Trophoblast cell (in vitro differentiated cells and primary cell): ENCODE results near the gene ILF3.

ENCODE experiments used
- DNase-seq, 2 donors: peaks; one replicate each; pipeline ENCODE4 v3.0.0-alpha.2; 2016
- H2AFZ ChIP-seq: 2 replicates; pipeline ENCODE4 v1.6.1; 2013; ENCODE audit warnings: low read length, moderate library complexity, mild to moderate bottlenecking; ENCODE audit not compliant: insufficient read depth, poor library complexity
- H2AK5ac ChIP-seq: 2 replicates; pipeline ENCODE4 v1.6.1; 2013; ENCODE audit warnings: mild to moderate bottlenecking, low read length
- H2BK120ac ChIP-seq: 2 replicates; pipeline ENCODE4 v1.6.1; 2013; ENCODE audit warnings: low read length, mild to moderate bottlenecking, moderate library complexity; ENCODE audit not compliant: insufficient read depth, poor library complexity
- H2BK12ac ChIP-seq: 2 replicates; pipeline ENCODE4 v1.6.1; 2013; ENCODE audit warnings: mild to moderate bottlenecking, low read length, moderate library complexity
- H2BK5ac ChIP-seq: 2 replicates; pipeline ENCODE4 v1.6.1; 2013; ENCODE audit warnings: low read length, low read depth, moderate library complexity, mild to moderate bottlenecking; ENCODE audit not compliant: poor library complexity
- H3K14ac ChIP-seq: 2 replicates; pipeline ENCODE4 v1.6.1; 2013; ENCODE audit warnings: mild to moderate bottlenecking, low read length
- H3K18ac ChIP-seq: 2 replicates; pipeline ENCODE4 v1.6.1; 2013; ENCODE audit warnings: mild to moderate bottlenecking, low read length
- H3K23ac ChIP-seq: 2 replicates; pipeline ENCODE4 v1.6.1; 2013; ENCODE audit warnings: low read length
- H3K27ac ChIP-seq: 2 replicates; pipeline ENCODE4 v1.5.1; 2013; ENCODE audit warnings: low read depth, mild to moderate bottlenecking, inconsistent platforms, low read length, moderate library complexity
- H3K27me3 ChIP-seq: 2 replicates; pipeline ENCODE4 v1.6.1; 2013; ENCODE audit warnings: inconsistent platforms, mild to moderate bottlenecking, low read length, moderate library complexity; ENCODE audit not compliant: insufficient read depth
- H3K36me3 ChIP-seq, 2 experiments: 1 replicate in 1 of 2; 2 replicates in 1 of 2; pipeline ENCODE4 v1.6.1; 2013; ENCODE audit warnings: low read length in 2 of 2, mild to moderate bottlenecking in 2 of 2, moderate library complexity in 1 of 2; ENCODE audit not compliant: insufficient read depth in 2 of 2, control insufficient read depth in 1 of 2
- H3K4ac ChIP-seq: 2 replicates; pipeline ENCODE4 v1.6.1; 2013; ENCODE audit warnings: low read depth, mild to moderate bottlenecking, low read length, moderate library complexity
- H3K4me1 ChIP-seq, 2 experiments: 1 replicate in 1 of 2; 2 replicates in 1 of 2; pipeline ENCODE4 v1.6.1; 2013; ENCODE audit warnings: low read length in 2 of 2, mild to moderate bottlenecking in 2 of 2, moderate library complexity in 1 of 2; ENCODE audit not compliant: insufficient read depth in 2 of 2, control insufficient read depth in 1 of 2
- H3K4me2 ChIP-seq: 2 replicates; pipeline ENCODE4 v1.6.1; 2013; ENCODE audit warnings: inconsistent platforms, mild to moderate bottlenecking, low read length, moderate library complexity
- H3K4me3 ChIP-seq: 2 replicates; pipeline ENCODE4 v1.5.1; 2013; ENCODE audit warnings: mild to moderate bottlenecking, low read depth, low read length, inconsistent platforms
- H3K79me1 ChIP-seq: one replicate; pipeline ENCODE4 v1.6.1; 2013; ENCODE audit warnings: low read length
- H3K79me2 ChIP-seq: 2 replicates; pipeline ENCODE4 v1.6.1; 2013; ENCODE audit warnings: low read length, mild to moderate bottlenecking; ENCODE audit not compliant: control insufficient read depth, insufficient read depth, poor library complexity
- H3K9ac ChIP-seq: 2 replicates; pipeline ENCODE4 v1.6.1; 2013; ENCODE audit warnings: mild to moderate bottlenecking, low read length
- H3K9me3 ChIP-seq: 2 replicates; pipeline ENCODE4 v1.6.1; 2013; ENCODE audit warnings: low read depth, mild to moderate bottlenecking, control low read depth, inconsistent platforms, low read length; ENCODE audit not compliant: insufficient read depth
- H4K12ac ChIP-seq: 2 replicates; pipeline ENCODE4 v1.6.1; 2013; ENCODE audit warnings: low read depth, mild to moderate bottlenecking, low read length, moderate library complexity
- H4K8ac ChIP-seq: 2 replicates; pipeline ENCODE4 v1.6.1; 2013; ENCODE audit warnings: low read depth, mild to moderate bottlenecking, low read length, moderate library complexity
- H4K91ac ChIP-seq: one replicate; pipeline ENCODE4 v1.6.1; 2013; ENCODE audit warnings: low read depth, mild to moderate bottlenecking, low read length, moderate library complexity
- WGBS: extraction: QIAGEN DNeasy Blood & Tissue Kit; methylation state at CpG from one replicate; pipeline ENCODE4 v1.1.7; 2013; ENCODE audit warnings: missing lambda C conversion rate; ENCODE audit not compliant: insufficient read length, insufficient coverage; ENCODE audit errors: extremely low coverage; 5-methylcytosine and 5-hydroxymethylcytosine counted together

The ILF3 gene

DNA sequence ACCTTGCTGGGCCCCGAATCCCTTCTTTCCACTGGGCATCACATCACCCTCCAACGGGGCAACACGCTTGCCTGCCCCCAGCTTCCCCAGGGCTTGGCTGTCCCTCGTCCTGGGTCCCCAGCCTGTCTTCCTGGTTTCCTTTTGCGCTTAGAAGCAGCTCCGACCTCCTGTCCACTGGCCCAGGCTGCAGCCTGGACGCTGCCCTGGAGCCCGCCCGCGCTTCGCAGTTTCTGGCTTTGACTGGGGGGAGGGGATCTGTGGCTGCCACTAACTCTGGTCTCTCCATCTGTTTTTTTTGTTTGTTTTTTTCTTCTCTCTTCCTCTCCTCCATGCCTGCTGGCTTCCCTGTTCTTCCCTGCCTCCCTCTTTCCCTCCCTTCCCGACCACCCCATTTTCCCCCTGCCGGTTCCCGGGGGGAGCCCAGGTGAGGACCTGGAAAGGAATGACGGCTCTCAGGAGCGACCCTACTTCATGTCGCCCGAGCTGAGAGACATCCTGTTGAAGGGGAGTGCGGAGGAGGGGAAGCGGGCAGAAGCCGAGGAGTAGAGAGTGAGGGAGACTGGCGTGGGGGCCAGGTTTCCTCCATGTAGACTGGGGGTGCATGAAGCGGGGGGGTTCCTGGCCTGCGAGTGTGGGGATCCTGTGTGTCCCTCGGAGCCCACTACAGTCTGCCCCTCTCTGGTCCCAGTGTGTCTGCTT is 11.5 kb upstream of the ILF3 start:
- no CpG with 5 or more reads among the region's 25 CpGs for WGBS
- no peak overlapping the region for H2BK120ac ChIP-seq
- no peak overlapping the region for H4K12ac ChIP-seq
- peak overlapping the region; percentile 3 for H4K91ac ChIP-seq
- H3K23ac ChIP-seq, result no peak overlapping the region
- peaks cover 15 to 26% of the 10 kb centered on the region in 2 experiments for H3K4me1 ChIP-seq
- H2AFZ ChIP-seq, result no peak overlapping the region
- peak overlapping the region; percentile 6 for H2BK12ac ChIP-seq
- H3K27ac ChIP-seq, result peak overlapping the region; percentile 82
- peaks cover 12% of the 10 kb centered on the region for H3K79me1 ChIP-seq
- no peak overlapping the region for H3K14ac ChIP-seq
- no peak overlapping the region for H4K8ac ChIP-seq
- no peaks in the 10 kb centered on the region for H3K79me2 ChIP-seq
- no peak overlapping the region for H3K4ac ChIP-seq
- H3K9ac ChIP-seq, result no peak overlapping the region
- H2BK5ac ChIP-seq, result peak overlapping the region; percentile 70
- H2AK5ac ChIP-seq, result no peak overlapping the region
- H3K9me3 ChIP-seq, result peaks cover 3% of the 10 kb centered on the region
- H3K18ac ChIP-seq, result no peak overlapping the region
- no peak for DNase-seq
- peaks cover 52 to 54% of the 10 kb centered on the region in 2 experiments for H3K36me3 ChIP-seq
- H3K4me3 ChIP-seq, result no peak overlapping the region
- no peaks in the 10 kb centered on the region for H3K27me3 ChIP-seq
- H3K4me2 ChIP-seq, result no peak overlapping the region

DNA sequence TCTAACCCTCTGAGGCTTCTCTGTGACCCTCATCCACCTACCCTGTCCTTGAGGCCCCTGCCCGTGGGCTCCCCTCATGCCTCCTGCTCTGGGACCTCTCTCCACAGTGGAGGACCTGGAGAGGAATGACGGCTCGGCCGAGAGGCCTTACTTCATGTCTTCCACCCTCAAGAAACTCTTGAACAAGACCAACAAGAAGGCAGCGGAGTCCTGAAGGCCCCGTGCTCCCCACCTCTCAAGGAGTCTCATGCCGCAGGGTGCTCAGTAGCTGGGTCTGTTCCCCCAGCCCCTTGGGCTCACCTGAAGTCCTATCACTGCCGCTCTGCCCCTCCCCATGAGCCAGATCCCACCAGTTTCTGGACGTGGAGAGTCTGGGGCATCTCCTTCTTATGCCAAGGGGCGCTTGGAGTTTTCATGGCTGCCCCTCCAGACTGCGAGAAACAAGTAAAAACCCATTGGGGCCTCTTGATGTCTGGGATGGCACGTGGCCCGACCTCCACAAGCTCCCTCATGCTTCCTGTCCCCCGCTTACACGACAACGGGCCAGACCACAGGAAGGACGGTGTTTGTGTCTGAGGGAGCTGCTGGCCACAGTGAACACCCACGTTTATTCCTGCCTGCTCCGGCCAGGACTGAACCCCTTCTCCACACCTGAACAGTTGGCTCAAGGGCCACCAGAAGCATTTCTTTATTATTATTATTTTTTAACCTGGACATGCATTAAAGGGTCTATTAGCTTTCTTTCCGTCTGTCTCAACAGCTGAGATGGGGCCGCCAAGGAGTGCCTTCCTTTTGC is 10.8 kb upstream of the ILF3 start:
- H3K27me3 ChIP-seq, result no peaks in the 10 kb centered on the region
- peak overlapping the region; percentile 14 for H3K9ac ChIP-seq
- peaks cover 47% of the 10 kb centered on the region in 2 experiments for H3K36me3 ChIP-seq
- no peak overlapping the region for H3K18ac ChIP-seq
- peak overlapping the region; percentile 37 for H4K8ac ChIP-seq
- H2AK5ac ChIP-seq, result no peak overlapping the region
- peaks cover 15 to 26% of the 10 kb centered on the region in 2 experiments for H3K4me1 ChIP-seq
- H3K4ac ChIP-seq, result no peak overlapping the region
- peaks cover 12% of the 10 kb centered on the region for H3K79me1 ChIP-seq
- peaks cover 3% of the 10 kb centered on the region for H3K9me3 ChIP-seq
- peak overlapping the region; percentile 3 for H4K91ac ChIP-seq
- peak overlapping the region; percentile 55 for H3K4me2 ChIP-seq
- WGBS, result no CpG with 5 or more reads among the region's 21 CpGs
- H2AFZ ChIP-seq, result no peak overlapping the region
- no peak overlapping the region for H3K4me3 ChIP-seq
- no peaks in the 10 kb centered on the region for H3K79me2 ChIP-seq
- H2BK12ac ChIP-seq, result peak overlapping the region; percentile 42
- DNase-seq, result no peak
- H3K23ac ChIP-seq, result no peak overlapping the region
- no peak overlapping the region for H3K14ac ChIP-seq
- no peak overlapping the region for H4K12ac ChIP-seq
- peak overlapping the region; percentile 70 for H2BK5ac ChIP-seq
- peak overlapping the region; percentile 28 for H2BK120ac ChIP-seq
- peak overlapping the region; percentile 82 for H3K27ac ChIP-seq

DNA sequence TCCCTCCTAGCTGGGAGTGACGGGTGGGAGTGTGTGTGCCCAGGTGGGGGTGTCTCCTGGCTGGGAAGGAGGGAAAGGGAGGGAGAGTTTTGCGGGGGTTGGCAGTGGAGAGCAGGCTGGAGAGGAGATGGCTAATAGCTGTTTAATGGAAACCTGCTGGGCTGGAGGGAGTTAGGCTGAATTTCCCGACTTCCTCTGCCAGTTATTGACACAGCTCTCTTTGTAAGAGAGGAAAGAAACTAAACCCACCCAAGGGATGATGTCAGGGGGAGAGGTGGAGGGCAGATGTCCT is 10.2 kb upstream of the ILF3 start:
- no peak overlapping the region for H2AFZ ChIP-seq
- peak overlapping the region; percentile 19 for H3K18ac ChIP-seq
- H4K91ac ChIP-seq, result no peak overlapping the region
- H2BK5ac ChIP-seq, result peak overlapping the region; percentile 48
- no peaks in the 10 kb centered on the region for H3K27me3 ChIP-seq
- H3K36me3 ChIP-seq, result peaks cover 46 to 47% of the 10 kb centered on the region in 2 experiments
- DNase-seq, result no peak
- H3K27ac ChIP-seq, result peak overlapping the region; percentile 82
- H4K12ac ChIP-seq, result no peak overlapping the region
- peak overlapping the region; percentile 55 for H3K4me2 ChIP-seq
- peaks cover 15 to 26% of the 10 kb centered on the region in 2 experiments for H3K4me1 ChIP-seq
- WGBS, result no CpG with 5 or more reads among the region's 3 CpGs
- peaks cover 3% of the 10 kb centered on the region for H3K9me3 ChIP-seq
- H2BK12ac ChIP-seq, result peak overlapping the region; percentile 42
- H2AK5ac ChIP-seq, result no peak overlapping the region
- H3K23ac ChIP-seq, result no peak overlapping the region
- H2BK120ac ChIP-seq, result no peak overlapping the region
- H3K4ac ChIP-seq, result no peak overlapping the region
- peak overlapping the region; percentile 32 for H3K4me3 ChIP-seq
- H3K79me1 ChIP-seq, result peaks cover 12% of the 10 kb centered on the region
- peak overlapping the region; percentile 11 for H3K14ac ChIP-seq
- peak overlapping the region; percentile 14 for H3K9ac ChIP-seq
- no peaks in the 10 kb centered on the region for H3K79me2 ChIP-seq
- H4K8ac ChIP-seq, result no peak overlapping the region

DNA sequence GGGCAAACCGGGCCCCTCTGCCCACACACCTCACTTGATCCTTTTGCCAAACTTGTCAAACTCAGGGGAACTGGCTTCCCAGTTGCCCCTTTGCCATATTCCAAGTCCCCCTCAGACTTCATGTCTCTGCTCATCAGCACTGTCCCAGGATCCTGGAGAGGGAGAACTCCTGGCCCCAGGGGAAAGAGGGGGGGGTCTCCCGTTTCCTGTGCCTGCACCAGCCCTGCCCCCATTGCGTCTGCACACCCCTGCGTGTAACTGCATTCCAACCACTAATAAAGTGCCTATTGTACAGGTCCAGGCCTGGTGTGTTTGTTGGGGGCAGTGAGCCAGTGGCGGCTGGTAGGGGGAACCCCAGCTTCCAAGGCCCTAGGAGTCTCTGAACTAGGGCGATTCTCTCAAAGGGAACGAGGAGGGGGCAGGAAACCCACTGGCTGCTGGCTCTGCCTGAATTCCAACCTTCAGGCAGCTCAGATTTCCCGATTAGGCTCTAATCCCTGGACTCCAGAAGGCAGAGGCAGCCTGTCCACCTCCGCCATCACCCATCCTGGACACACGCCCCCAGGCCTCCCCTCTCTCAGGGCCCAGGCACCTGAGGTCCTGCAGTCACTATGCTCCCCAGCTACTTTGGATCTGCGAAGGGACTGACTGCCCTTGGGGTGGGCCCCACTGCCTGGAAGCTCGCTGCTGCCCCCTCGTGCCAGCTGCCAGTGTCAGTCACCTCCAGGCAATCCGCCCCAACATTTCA is 9.7 kb upstream of the ILF3 start:
- Histone ChIP-seq H2BK120ac (peak overlapping the region; percentile 47), H3K4me1 (peaks cover 15 to 26% of the 10 kb centered on the region in 2 experiments), H3K9me3 (peaks cover 3% of the 10 kb centered on the region), H3K23ac (no peak overlapping the region), H2BK12ac (peak overlapping the region; percentile 29), H3K14ac (peak overlapping the region; percentile 33), H4K12ac (peak overlapping the region; percentile 45), H3K36me3 (peaks cover 41% of the 10 kb centered on the region in 2 experiments), H3K27ac (peak overlapping the region; percentile 82), H3K79me2 (no peaks in the 10 kb centered on the region), H3K9ac (peak overlapping the region; percentile 28), H3K4me3 (peak overlapping the region; percentile 32), H3K27me3 (no peaks in the 10 kb centered on the region), H2BK5ac (peak overlapping the region; percentile 29), H3K79me1 (peaks cover 12% of the 10 kb centered on the region), H2AFZ (no peak overlapping the region), H3K4me2 (peak overlapping the region; percentile 55), H3K4ac (no peak overlapping the region), H4K8ac (peak overlapping the region; percentile 30), H4K91ac (peak overlapping the region; percentile 25), H3K18ac (peak overlapping the region; percentile 54), H2AK5ac (peak overlapping the region; percentile 4)
- peak; percentile 73 to 83 for DNase-seq
- WGBS, result no CpG with 5 or more reads among the region's 14 CpGs
